Measurements from ENCODE around the gene JSRP1.

Gene JSRP1

GRCh38 chr19:2214251-2214650 lies 42.0 kb downstream of the JSRP1 start:
- no peak for DNase-seq

GRCh38 chr19:2213799-2214198 lies 42.4 kb downstream of the JSRP1 start:
- DNase-seq: no peak

- no peak for DNase-seq
These were observed 43.1 kb downstream of the JSRP1 start for GRCh38 chr19:2212861-2213711.

- DNase-seq: no peak
These were observed 45.1 kb downstream of the JSRP1 start for GRCh38 chr19:2210987-2211740.

GRCh38 chr19:2210206-2210605 lies 46.0 kb downstream of the JSRP1 start:
- DNase-seq: no peak

- DNase-seq: no peak
These were observed 46.8 kb downstream of the JSRP1 start for GRCh38 chr19:2209408-2209807.

GRCh38 chr19:2208975-2209374 lies 47.2 kb downstream of the JSRP1 start:
- DNase-seq: no peak

- no peak for DNase-seq
These were observed 48.0 kb downstream of the JSRP1 start for GRCh38 chr19:2207991-2208860.

GRCh38 chr19:2207008-2207407 lies 49.2 kb downstream of the JSRP1 start:
- DNase-seq: no peak

- no peak for DNase-seq
These were observed 53.9 kb downstream of the JSRP1 start for GRCh38 chr19:2202366-2202765.
